GM19467 (cell line): ENCODE data around the gene CCDC200.
"Not testable (repeated sequence)": the region's sequence is repeated elsewhere in the genome, so short reads cannot be mapped to it uniquely, and the experiment has no call there.

Experiments used
- ATAC-seq: cut with Tn5 transposase; IDR thresholded peaks from one replicate; pipeline ENCODE4 v1.9.1; 2021; ENCODE audit warnings: mild to moderate bottlenecking, moderate library complexity; ENCODE audit not compliant: unreplicated experiment

CCDC200 gene

GRCh38 chr17:43216762-43217613 lies 11.4 kb downstream of the CCDC200 start:
- no peak for ATAC-seq

- no peak for ATAC-seq
Measured at GRCh38 chr17:43216369-43216761, 12.1 kb downstream of the CCDC200 start.

- no peak for ATAC-seq
Measured at GRCh38 chr17:43215341-43215740, 13.1 kb downstream of the CCDC200 start.

- ATAC-seq: no peak
Measured at GRCh38 chr17:43213545-43213944, 14.9 kb downstream of the CCDC200 start.

- no peak for ATAC-seq
Measured at GRCh38 chr17:43212641-43213490, 15.6 kb downstream of the CCDC200 start.

GRCh38 chr17:43211480-43212402 lies 16.7 kb downstream of the CCDC200 start, which contains the start of gene TMEM106A:
Gene TMEM106A, plus strand, starts transcription at chr17:43211875. Its CDS starts 1,167 bp downstream, at chr17:43213042.
- ATAC-seq: peak; percentile 50

- ATAC-seq: no peak
Measured at GRCh38 chr17:43211123-43211479, 17.3 kb downstream of the CCDC200 start.

GRCh38 chr17:43210576-43210975 lies 17.8 kb downstream of the CCDC200 start:
- ATAC-seq: no peak

GRCh38 chr17:43203013-43203412 lies 25.4 kb downstream of the CCDC200 start:
- ATAC-seq: not testable (repeated sequence)

GRCh38 chr17:43200127-43200526 lies 28.3 kb downstream of the CCDC200 start:
- no peak for ATAC-seq

GRCh38 chr17:43199633-43200032 lies 28.8 kb downstream of the CCDC200 start:
- no peak for ATAC-seq

GRCh38 chr17:43193251-43193650 lies 35.2 kb downstream of the CCDC200 start:
- ATAC-seq: no peak

- not testable (repeated sequence) for ATAC-seq
Measured at GRCh38 chr17:43186656-43187055, 41.8 kb downstream of the CCDC200 start.

- no peak for ATAC-seq
Measured at GRCh38 chr17:43183921-43184320, 44.5 kb downstream of the CCDC200 start.

- ATAC-seq: no peak
Measured at GRCh38 chr17:43176119-43176570, 52.3 kb downstream of the CCDC200 start.

- no peak for ATAC-seq
Measured at GRCh38 chr17:43175213-43176118, 53.0 kb downstream of the CCDC200 start.

GRCh38 chr17:43171586-43172487 lies 56.6 kb downstream of the CCDC200 start:
- no peak for ATAC-seq
